ENCODE measurements around the gene CDK4.

The CDK4 gene

GRCh38 chr12:57719777-57720605 lies 32.1 kb downstream of the CDK4 start:
- Histone ChIP-seq H3K9ac (ENCODE audit: low read length) (no peak overlapping the region), H3K18ac (ENCODE audit: low read length) (no peak overlapping the region), H3K4ac (ENCODE audit: low read depth, low read length) (no peak overlapping the region), H2AK5ac (ENCODE audit: low read length) (no peak overlapping the region), H2BK5ac (ENCODE audit: low read depth, low read length, poor library complexity) (no peak overlapping the region), H2AFZ (ENCODE audit: insufficient read depth, low read length, poor library complexity) (no peak overlapping the region), H3K27ac (ENCODE audit: low read depth, low read length) (no peak overlapping the region), H3K4me2 (ENCODE audit: low read length) (no peak overlapping the region), H3K36me3 (ENCODE audit: control insufficient read depth in 1 of 2, insufficient read depth in 2 of 2, low read length in 2 of 2) (peaks cover 43 to 58% of the 10 kb centered on the region in 2 experiments), H3K9me3 (ENCODE audit: insufficient read depth, low read depth, low read length) (peaks cover 4% of the 10 kb centered on the region), H2BK12ac (ENCODE audit: low read length) (no peak overlapping the region), H3K23ac (ENCODE audit: low read length) (no peak overlapping the region), H4K91ac (ENCODE audit: low read depth, low read length) (no peak overlapping the region), H3K79me2 (ENCODE audit: control insufficient read depth, insufficient read depth, low read length, poor library complexity) (no peaks in the 10 kb centered on the region), H2BK120ac (ENCODE audit: insufficient read depth, low read length, poor library complexity) (no peak overlapping the region), H3K4me1 (ENCODE audit: control insufficient read depth in 1 of 2, insufficient read depth in 2 of 2, low read length in 2 of 2) (no peaks in the 10 kb centered on the region), H3K4me3 (ENCODE audit: low read depth, low read length) (no peak overlapping the region), H3K27me3 (ENCODE audit: insufficient read depth, low read length) (peaks cover 2% of the 10 kb centered on the region), H4K8ac (ENCODE audit: low read depth, low read length) (no peak overlapping the region), H3K79me1 (ENCODE audit: low read length) (no peaks in the 10 kb centered on the region), H3K14ac (ENCODE audit: low read length) (no peak overlapping the region), H4K12ac (ENCODE audit: low read depth, low read length) (no peak overlapping the region)
- no peak for DNase-seq
- no CpG with 5 or more reads among the region's 20 CpGs for WGBS (ENCODE audit: extremely low coverage, insufficient coverage, insufficient read length)

- no peaks in the 10 kb centered on the region for H3K79me1 ChIP-seq (ENCODE audit: low read length)
- no peak overlapping the region for H3K4me2 ChIP-seq (ENCODE audit: low read length)
- no peaks in the 10 kb centered on the region for H3K27me3 ChIP-seq (ENCODE audit: insufficient read depth, low read length)
- no peak overlapping the region for H3K14ac ChIP-seq (ENCODE audit: low read length)
- no peak overlapping the region for H4K12ac ChIP-seq (ENCODE audit: low read depth, low read length)
- H3K9ac ChIP-seq (ENCODE audit: low read length), result no peak overlapping the region
- no peak overlapping the region for H2AFZ ChIP-seq (ENCODE audit: insufficient read depth, low read length, poor library complexity)
- H3K79me2 ChIP-seq (ENCODE audit: control insufficient read depth, insufficient read depth, low read length, poor library complexity), result no peaks in the 10 kb centered on the region
- peaks cover 46 to 58% of the 10 kb centered on the region in 2 experiments for H3K36me3 ChIP-seq (ENCODE audit: control insufficient read depth in 1 of 2, insufficient read depth in 2 of 2, low read length in 2 of 2)
- no peak overlapping the region for H2AK5ac ChIP-seq (ENCODE audit: low read length)
- peaks cover 1% of the 10 kb centered on the region for H3K9me3 ChIP-seq (ENCODE audit: insufficient read depth, low read depth, low read length)
- no peak overlapping the region for H2BK120ac ChIP-seq (ENCODE audit: insufficient read depth, low read length, poor library complexity)
- H4K8ac ChIP-seq (ENCODE audit: low read depth, low read length), result no peak overlapping the region
- H2BK12ac ChIP-seq (ENCODE audit: low read length), result no peak overlapping the region
- no peak overlapping the region for H4K91ac ChIP-seq (ENCODE audit: low read depth, low read length)
- H3K4ac ChIP-seq (ENCODE audit: low read depth, low read length), result no peak overlapping the region
- H3K27ac ChIP-seq (ENCODE audit: low read depth, low read length), result no peak overlapping the region
- no CpG with 5 or more reads among the region's 15 CpGs for WGBS (ENCODE audit: extremely low coverage, insufficient coverage, insufficient read length)
- no peak overlapping the region for H2BK5ac ChIP-seq (ENCODE audit: low read depth, low read length, poor library complexity)
- H3K23ac ChIP-seq (ENCODE audit: low read length), result no peak overlapping the region
- DNase-seq, result no peak
- no peak overlapping the region for H3K18ac ChIP-seq (ENCODE audit: low read length)
- no peak overlapping the region for H3K4me3 ChIP-seq (ENCODE audit: low read depth, low read length)
- H3K4me1 ChIP-seq (ENCODE audit: control insufficient read depth in 1 of 2, insufficient read depth in 2 of 2, low read length in 2 of 2), result no peaks in the 10 kb centered on the region
These were observed 33.2 kb downstream of the CDK4 start for GRCh38 chr12:57718641-57719528.

- Histone ChIP-seq H3K36me3 (ENCODE audit: control insufficient read depth in 1 of 2, insufficient read depth in 2 of 2, low read length in 2 of 2) (peaks cover 46 to 58% of the 10 kb centered on the region in 2 experiments), H3K9ac (ENCODE audit: low read length) (no peak overlapping the region), H4K91ac (ENCODE audit: low read depth, low read length) (no peak overlapping the region), H3K18ac (ENCODE audit: low read length) (no peak overlapping the region), H4K8ac (ENCODE audit: low read depth, low read length) (no peak overlapping the region), H3K4me3 (ENCODE audit: low read depth, low read length) (no peak overlapping the region), H3K27ac (ENCODE audit: low read depth, low read length) (no peak overlapping the region), H3K23ac (ENCODE audit: low read length) (no peak overlapping the region), H3K4me2 (ENCODE audit: low read length) (no peak overlapping the region), H2AK5ac (ENCODE audit: low read length) (no peak overlapping the region), H2BK5ac (ENCODE audit: low read depth, low read length, poor library complexity) (no peak overlapping the region), H3K4ac (ENCODE audit: low read depth, low read length) (no peak overlapping the region), H3K79me2 (ENCODE audit: control insufficient read depth, insufficient read depth, low read length, poor library complexity) (no peaks in the 10 kb centered on the region), H3K9me3 (ENCODE audit: insufficient read depth, low read depth, low read length) (peaks cover 1% of the 10 kb centered on the region), H4K12ac (ENCODE audit: low read depth, low read length) (no peak overlapping the region), H3K14ac (ENCODE audit: low read length) (no peak overlapping the region), H2BK12ac (ENCODE audit: low read length) (no peak overlapping the region), H3K4me1 (ENCODE audit: control insufficient read depth in 1 of 2, insufficient read depth in 2 of 2, low read length in 2 of 2) (no peaks in the 10 kb centered on the region), H3K79me1 (ENCODE audit: low read length) (no peaks in the 10 kb centered on the region), H2BK120ac (ENCODE audit: insufficient read depth, low read length, poor library complexity) (no peak overlapping the region), H2AFZ (ENCODE audit: insufficient read depth, low read length, poor library complexity) (no peak overlapping the region), H3K27me3 (ENCODE audit: insufficient read depth, low read length) (no peaks in the 10 kb centered on the region)
- WGBS (ENCODE audit: extremely low coverage, insufficient coverage, insufficient read length), result 100% methylated on average over 2 of the region's 22 CpGs
- no peak for DNase-seq
These were observed 34.1 kb downstream of the CDK4 start for GRCh38 chr12:57717846-57718640.

- Histone ChIP-seq H3K79me1 (ENCODE audit: low read length) (no peaks in the 10 kb centered on the region), H3K4me3 (ENCODE audit: low read depth, low read length) (no peak overlapping the region), H3K18ac (ENCODE audit: low read length) (no peak overlapping the region), H3K4me2 (ENCODE audit: low read length) (no peak overlapping the region), H3K14ac (ENCODE audit: low read length) (no peak overlapping the region), H3K79me2 (ENCODE audit: control insufficient read depth, insufficient read depth, low read length, poor library complexity) (no peaks in the 10 kb centered on the region), H2BK120ac (ENCODE audit: insufficient read depth, low read length, poor library complexity) (no peak overlapping the region), H4K12ac (ENCODE audit: low read depth, low read length) (no peak overlapping the region), H3K9ac (ENCODE audit: low read length) (no peak overlapping the region), H3K4ac (ENCODE audit: low read depth, low read length) (no peak overlapping the region), H2AFZ (ENCODE audit: insufficient read depth, low read length, poor library complexity) (no peak overlapping the region), H2BK12ac (ENCODE audit: low read length) (no peak overlapping the region), H3K27me3 (ENCODE audit: insufficient read depth, low read length) (no peaks in the 10 kb centered on the region), H3K27ac (ENCODE audit: low read depth, low read length) (no peak overlapping the region), H2BK5ac (ENCODE audit: low read depth, low read length, poor library complexity) (no peak overlapping the region), H4K91ac (ENCODE audit: low read depth, low read length) (no peak overlapping the region), H3K9me3 (ENCODE audit: insufficient read depth, low read depth, low read length) (peaks cover 1% of the 10 kb centered on the region), H2AK5ac (ENCODE audit: low read length) (no peak overlapping the region), H3K23ac (ENCODE audit: low read length) (no peak overlapping the region), H3K4me1 (ENCODE audit: control insufficient read depth in 1 of 2, insufficient read depth in 2 of 2, low read length in 2 of 2) (no peaks in the 10 kb centered on the region), H4K8ac (ENCODE audit: low read depth, low read length) (no peak overlapping the region), H3K36me3 (ENCODE audit: control insufficient read depth in 1 of 2, insufficient read depth in 2 of 2, low read length in 2 of 2) (peaks cover 46 to 58% of the 10 kb centered on the region in 2 experiments)
- WGBS (ENCODE audit: extremely low coverage, insufficient coverage, insufficient read length), result no CpG with 5 or more reads among the region's 5 CpGs
- no peak for DNase-seq
These were observed 35.0 kb downstream of the CDK4 start for GRCh38 chr12:57717131-57717530.
